ENCODE measurements around the gene KIF26A. TPM values are rescaled to one million over a fixed set of nuclear protein-coding genes. Genes with fewer than 3 reads are reported as not detected.

Gene KIF26A
- total and polyA plus RNA-seq, 2 donors from 2014 or later, result 2.3 to 12.3 TPM

GRCh38 chr14:104202259-104203070 is 64.1 kb downstream of the KIF26A start:
- DNase-seq, result peak in 4 of 5 donors; percentile 78 to 87 (median 81)
- intact Hi-C loops (cut with DNase I), result no loop called here
- H3K9me3 ChIP-seq (ENCODE audit: control insufficient read depth in 2 of 3, insufficient read depth in 1 of 3, low read length in 3 of 3), result no peaks in the 10 kb centered on the region
- no peak for TF ChIP-seq CTCF (IDR thresholded peaks at IDR 0.05; ENCODE audit: borderline replicate concordance, extremely low read depth, insufficient read depth)
- no peak overlapping the region for H3K9ac ChIP-seq (ENCODE audit: low read length in 3 of 3)
- no peak overlapping the region for H3K4me3 ChIP-seq (ENCODE audit: low read length in 3 of 3)
- H3K27ac ChIP-seq (ENCODE audit: low read depth in 2 of 2, low read length in 2 of 2), result peak overlapping the region in 1 of 2 donors; percentile 43
- H3K4me1 ChIP-seq (ENCODE audit: control insufficient read depth in 2 of 3, insufficient read depth in 2 of 3, low read depth in 1 of 3, low read length in 3 of 3), result peaks cover 0 to 8% (median 0%) of the 10 kb centered on the region in 3 donors
- no peak for FAIRE-seq
- H3K27me3 ChIP-seq (ENCODE audit: control insufficient read depth, insufficient read depth, low read length), result no peaks in the 10 kb centered on the region
- no peaks in the 10 kb centered on the region for H3K36me3 ChIP-seq (ENCODE audit: control insufficient read depth in 2 of 3, insufficient read depth in 3 of 3, low read length in 3 of 3)

- Histone ChIP-seq H3K4me3 (ENCODE audit: low read length in 3 of 3) (no peak overlapping the region), H3K36me3 (ENCODE audit: control insufficient read depth in 2 of 3, insufficient read depth in 3 of 3, low read length in 3 of 3) (no peaks in the 10 kb centered on the region), H3K9ac (ENCODE audit: low read length in 3 of 3) (no peak overlapping the region), H3K27me3 (ENCODE audit: control insufficient read depth, insufficient read depth, low read length) (no peaks in the 10 kb centered on the region), H3K4me1 (ENCODE audit: control insufficient read depth in 2 of 3, insufficient read depth in 2 of 3, low read depth in 1 of 3, low read length in 3 of 3) (peaks cover 0 to 8% (median 0%) of the 10 kb centered on the region in 3 donors), H3K9me3 (ENCODE audit: control insufficient read depth in 2 of 3, insufficient read depth in 1 of 3, low read length in 3 of 3) (no peaks in the 10 kb centered on the region), H3K27ac (ENCODE audit: low read depth in 2 of 2, low read length in 2 of 2) (no peak overlapping the region)
- FAIRE-seq, result no peak
- no peak for DNase-seq
- intact Hi-C loops (cut with DNase I), result no loop called here
- TF ChIP-seq CTCF (IDR thresholded peaks at IDR 0.05; ENCODE audit: borderline replicate concordance, extremely low read depth, insufficient read depth), result no peak
Observed at GRCh38 chr14:104203071-104203425, 64.7 kb downstream of the KIF26A start.

DNA sequence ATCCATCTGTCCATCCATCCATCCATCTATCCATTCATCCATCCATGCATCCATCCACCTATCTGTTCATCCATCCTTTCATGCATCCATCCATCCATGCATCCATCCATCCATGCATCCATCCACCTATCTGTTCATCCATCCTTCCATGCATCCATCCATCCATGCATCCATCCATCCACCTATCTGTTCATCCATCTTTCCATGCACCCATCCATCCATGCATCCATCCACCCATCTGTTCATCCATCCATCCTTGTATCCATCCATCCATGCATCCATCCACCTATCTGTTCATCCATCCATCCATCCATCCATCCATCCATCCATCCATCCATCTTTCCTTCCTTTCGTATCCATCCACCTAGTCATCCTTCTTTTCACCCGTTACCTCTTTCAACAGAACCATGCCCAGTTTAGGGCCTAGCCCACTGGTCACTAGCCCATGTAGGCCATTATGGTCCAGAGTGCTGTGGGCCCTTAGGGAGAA is 66.3 kb downstream of the KIF26A start:
- FAIRE-seq, result no peak
- Histone ChIP-seq H3K9ac (ENCODE audit: low read length in 3 of 3) (no peak overlapping the region), H3K9me3 (ENCODE audit: control insufficient read depth in 2 of 3, insufficient read depth in 1 of 3, low read length in 3 of 3) (no peaks in the 10 kb centered on the region), H3K27ac (ENCODE audit: low read depth in 2 of 2, low read length in 2 of 2) (no peak overlapping the region), H3K36me3 (ENCODE audit: control insufficient read depth in 2 of 3, insufficient read depth in 3 of 3, low read length in 3 of 3) (no peaks in the 10 kb centered on the region), H3K4me1 (ENCODE audit: control insufficient read depth in 2 of 3, insufficient read depth in 2 of 3, low read depth in 1 of 3, low read length in 3 of 3) (peaks cover 0 to 8% (median 0%) of the 10 kb centered on the region in 3 donors), H3K27me3 (ENCODE audit: control insufficient read depth, insufficient read depth, low read length) (no peaks in the 10 kb centered on the region), H3K4me3 (ENCODE audit: low read length in 3 of 3) (no peak overlapping the region)
- TF ChIP-seq CTCF (IDR thresholded peaks at IDR 0.05; ENCODE audit: borderline replicate concordance, extremely low read depth, insufficient read depth), result no peak
- intact Hi-C loops (cut with DNase I), result no loop called here
- DNase-seq, result no peak
